Neutrophil (primary cell): ENCODE measurements around the gene MYLK4.

ENCODE experiments used
- H3K27ac ChIP-seq: fragments of 200-600 bp; sonication (generic); 2 replicates; pipeline ENCODE4 v1.5.1; 2016; ENCODE audit warnings: mild to moderate bottlenecking, moderate library complexity
- H3K27me3 ChIP-seq: fragments of 200-600 bp; sonication (generic); 2 replicates; pipeline ENCODE4 v1.6.0; 2016; ENCODE audit warnings: mild to moderate bottlenecking
- H3K36me3 ChIP-seq: fragments of 200-600 bp; sonication (generic); 2 replicates; pipeline ENCODE4 v1.5.1; 2017
- H3K4me1 ChIP-seq, 2 experiments: fragments of 200-600 bp in 1 of 2; sonication (generic) in 1 of 2; 1 replicate in 1 of 2; 2 replicates in 1 of 2; pipeline versions ENCODE4 v1.5.1 to v1.6.1; 2013 to 2016; ENCODE audit warnings: low read depth in 1 of 2, low read length in 1 of 2, mild to moderate bottlenecking in 1 of 2, moderate library complexity in 1 of 2; ENCODE audit not compliant: control insufficient read depth in 1 of 2, insufficient read depth in 1 of 2
- H3K4me3 ChIP-seq, 2 experiments: fragments of 200-600 bp in 1 of 2; sonication (generic) in 1 of 2; 1 replicate in 1 of 2; 2 replicates in 1 of 2; pipeline ENCODE4 v1.5.1; 2013 to 2016; ENCODE audit warnings: low read depth in 1 of 2, low read length in 1 of 2, mild to moderate bottlenecking in 1 of 2, moderate library complexity in 1 of 2
- H3K9me3 ChIP-seq: fragments of 200-600 bp; sonication (generic); 2 replicates; pipeline ENCODE4 v1.5.1; 2016
- CTCF ChIP-seq: fragments of 200-600 bp; sonication (generic); IDR thresholded peaks from 2 replicates; pipeline ENCODE4 v1.5.1; 2016; ENCODE audit warnings: antibody characterized with exemption

Gene MYLK4

GRCh38 chr6:2754911-2755310 is 4.2 kb upstream of the MYLK4 start:
- Histone ChIP-seq H3K27me3 (no peaks in the 10 kb centered on the region), H3K27ac (no peak overlapping the region), H3K4me3 (no peak overlapping the region), H3K36me3 (no peaks in the 10 kb centered on the region), H3K9me3 (no peaks in the 10 kb centered on the region), H3K4me1 (peaks cover 0 to 4% of the 10 kb centered on the region in 2 experiments)
- no peak for TF ChIP-seq CTCF

GRCh38 chr6:2754393-2754792 is 3.7 kb upstream of the MYLK4 start:
- Histone ChIP-seq H3K27me3 (no peaks in the 10 kb centered on the region), H3K36me3 (no peaks in the 10 kb centered on the region), H3K4me3 (no peak overlapping the region), H3K4me1 (peaks cover 0 to 8% of the 10 kb centered on the region in 2 experiments), H3K27ac (no peak overlapping the region), H3K9me3 (no peaks in the 10 kb centered on the region)
- TF ChIP-seq CTCF: no peak

- no peak for TF ChIP-seq CTCF
Measured at GRCh38 chr6:2753743-2754142, 3.0 kb upstream of the MYLK4 start.

GRCh38 chr6:2753110-2753489 is 2.4 kb upstream of the MYLK4 start:
- H3K36me3 ChIP-seq: no peaks in the 10 kb centered on the region
- H3K9me3 ChIP-seq: no peaks in the 10 kb centered on the region
- H3K4me3 ChIP-seq: no peak overlapping the region
- H3K27me3 ChIP-seq: no peaks in the 10 kb centered on the region
- H3K27ac ChIP-seq: no peak overlapping the region
- peaks cover 0 to 8% of the 10 kb centered on the region in 2 experiments for H3K4me1 ChIP-seq
- no peak for TF ChIP-seq CTCF

More at GRCh38 chr6:2753743-2754142, 3.0 kb upstream of the MYLK4 start:
- Histone ChIP-seq H3K36me3 (no peaks in the 10 kb centered on the region), H3K27ac (no peak overlapping the region), H3K27me3 (no peaks in the 10 kb centered on the region), H3K9me3 (no peaks in the 10 kb centered on the region), H3K4me3 (no peak overlapping the region), H3K4me1 (peaks cover 0 to 8% of the 10 kb centered on the region in 2 experiments)

- no peaks in the 10 kb centered on the region for H3K9me3 ChIP-seq
- H3K4me1 ChIP-seq: peaks cover 0 to 8% of the 10 kb centered on the region in 2 experiments
- H3K4me3 ChIP-seq: no peak overlapping the region
- no peaks in the 10 kb centered on the region for H3K27me3 ChIP-seq
- H3K27ac ChIP-seq: no peak overlapping the region
- no peak for TF ChIP-seq CTCF
- no peaks in the 10 kb centered on the region for H3K36me3 ChIP-seq
Measured at GRCh38 chr6:2752477-2753109, 1.9 kb upstream of the MYLK4 start.

GRCh38 chr6:2751871-2752270 is 1.1 kb upstream of the MYLK4 start:
- H3K36me3 ChIP-seq: no peaks in the 10 kb centered on the region
- H3K4me3 ChIP-seq: no peak overlapping the region
- H3K27ac ChIP-seq: no peak overlapping the region
- peaks cover 0 to 8% of the 10 kb centered on the region in 2 experiments for H3K4me1 ChIP-seq
- H3K9me3 ChIP-seq: no peaks in the 10 kb centered on the region
- no peaks in the 10 kb centered on the region for H3K27me3 ChIP-seq
- no peak for TF ChIP-seq CTCF
